Trophoblast cell (in vitro differentiated cells and primary cell): ENCODE results near the gene WNT4.

ENCODE experiments used
- DNase-seq, 2 donors: peaks; one replicate each; pipeline ENCODE4 v3.0.0-alpha.2; 2016
- H2AFZ ChIP-seq: 2 replicates; pipeline ENCODE4 v1.6.1; 2013; ENCODE audit warnings: low read length, moderate library complexity, mild to moderate bottlenecking; ENCODE audit not compliant: insufficient read depth, poor library complexity
- H2AK5ac ChIP-seq: 2 replicates; pipeline ENCODE4 v1.6.1; 2013; ENCODE audit warnings: mild to moderate bottlenecking, low read length
- H2BK120ac ChIP-seq: 2 replicates; pipeline ENCODE4 v1.6.1; 2013; ENCODE audit warnings: low read length, mild to moderate bottlenecking, moderate library complexity; ENCODE audit not compliant: insufficient read depth, poor library complexity
- H2BK12ac ChIP-seq: 2 replicates; pipeline ENCODE4 v1.6.1; 2013; ENCODE audit warnings: mild to moderate bottlenecking, low read length, moderate library complexity
- H2BK5ac ChIP-seq: 2 replicates; pipeline ENCODE4 v1.6.1; 2013; ENCODE audit warnings: low read length, low read depth, moderate library complexity, mild to moderate bottlenecking; ENCODE audit not compliant: poor library complexity
- H3K14ac ChIP-seq: 2 replicates; pipeline ENCODE4 v1.6.1; 2013; ENCODE audit warnings: mild to moderate bottlenecking, low read length
- H3K18ac ChIP-seq: 2 replicates; pipeline ENCODE4 v1.6.1; 2013; ENCODE audit warnings: mild to moderate bottlenecking, low read length
- H3K23ac ChIP-seq: 2 replicates; pipeline ENCODE4 v1.6.1; 2013; ENCODE audit warnings: low read length
- H3K27ac ChIP-seq: 2 replicates; pipeline ENCODE4 v1.5.1; 2013; ENCODE audit warnings: low read depth, mild to moderate bottlenecking, inconsistent platforms, low read length, moderate library complexity
- H3K27me3 ChIP-seq: 2 replicates; pipeline ENCODE4 v1.6.1; 2013; ENCODE audit warnings: inconsistent platforms, mild to moderate bottlenecking, low read length, moderate library complexity; ENCODE audit not compliant: insufficient read depth
- H3K36me3 ChIP-seq, 2 experiments: 1 replicate in 1 of 2; 2 replicates in 1 of 2; pipeline ENCODE4 v1.6.1; 2013; ENCODE audit warnings: low read length in 2 of 2, mild to moderate bottlenecking in 2 of 2, moderate library complexity in 1 of 2; ENCODE audit not compliant: insufficient read depth in 2 of 2, control insufficient read depth in 1 of 2
- H3K4ac ChIP-seq: 2 replicates; pipeline ENCODE4 v1.6.1; 2013; ENCODE audit warnings: low read depth, mild to moderate bottlenecking, low read length, moderate library complexity
- H3K4me1 ChIP-seq, 2 experiments: 1 replicate in 1 of 2; 2 replicates in 1 of 2; pipeline ENCODE4 v1.6.1; 2013; ENCODE audit warnings: low read length in 2 of 2, mild to moderate bottlenecking in 2 of 2, moderate library complexity in 1 of 2; ENCODE audit not compliant: insufficient read depth in 2 of 2, control insufficient read depth in 1 of 2
- H3K4me2 ChIP-seq: 2 replicates; pipeline ENCODE4 v1.6.1; 2013; ENCODE audit warnings: inconsistent platforms, mild to moderate bottlenecking, low read length, moderate library complexity
- H3K4me3 ChIP-seq: 2 replicates; pipeline ENCODE4 v1.5.1; 2013; ENCODE audit warnings: mild to moderate bottlenecking, low read depth, low read length, inconsistent platforms
- H3K79me1 ChIP-seq: one replicate; pipeline ENCODE4 v1.6.1; 2013; ENCODE audit warnings: low read length
- H3K79me2 ChIP-seq: 2 replicates; pipeline ENCODE4 v1.6.1; 2013; ENCODE audit warnings: low read length, mild to moderate bottlenecking; ENCODE audit not compliant: control insufficient read depth, insufficient read depth, poor library complexity
- H3K9ac ChIP-seq: 2 replicates; pipeline ENCODE4 v1.6.1; 2013; ENCODE audit warnings: mild to moderate bottlenecking, low read length
- H3K9me3 ChIP-seq: 2 replicates; pipeline ENCODE4 v1.6.1; 2013; ENCODE audit warnings: low read depth, mild to moderate bottlenecking, control low read depth, inconsistent platforms, low read length; ENCODE audit not compliant: insufficient read depth
- H4K12ac ChIP-seq: 2 replicates; pipeline ENCODE4 v1.6.1; 2013; ENCODE audit warnings: low read depth, mild to moderate bottlenecking, low read length, moderate library complexity
- H4K8ac ChIP-seq: 2 replicates; pipeline ENCODE4 v1.6.1; 2013; ENCODE audit warnings: low read depth, mild to moderate bottlenecking, low read length, moderate library complexity
- H4K91ac ChIP-seq: one replicate; pipeline ENCODE4 v1.6.1; 2013; ENCODE audit warnings: low read depth, mild to moderate bottlenecking, low read length, moderate library complexity
- WGBS: extraction: QIAGEN DNeasy Blood & Tissue Kit; methylation state at CpG from one replicate; pipeline ENCODE4 v1.1.7; 2013; ENCODE audit warnings: missing lambda C conversion rate; ENCODE audit not compliant: insufficient read length, insufficient coverage; ENCODE audit errors: extremely low coverage; 5-methylcytosine and 5-hydroxymethylcytosine counted together

WNT4 gene

GRCh38 chr1:22077728-22078127, 65.2 kb downstream of the WNT4 start:
- H3K36me3 ChIP-seq: peaks cover 6 to 14% of the 10 kb centered on the region in 2 experiments
- H3K79me1 ChIP-seq: no peaks in the 10 kb centered on the region
- H3K9ac ChIP-seq: no peak overlapping the region
- H3K23ac ChIP-seq: peak overlapping the region; percentile 1
- H2BK5ac ChIP-seq: no peak overlapping the region
- WGBS: no CpG with 5 or more reads among the region's 5 CpGs
- H3K14ac ChIP-seq: no peak overlapping the region
- no peak overlapping the region for H4K8ac ChIP-seq
- H3K9me3 ChIP-seq: no peaks in the 10 kb centered on the region
- H2BK12ac ChIP-seq: no peak overlapping the region
- H3K27me3 ChIP-seq: no peaks in the 10 kb centered on the region
- H3K4ac ChIP-seq: peak overlapping the region; percentile 93
- H2AFZ ChIP-seq: no peak overlapping the region
- H4K12ac ChIP-seq: no peak overlapping the region
- no peak overlapping the region for H3K27ac ChIP-seq
- H4K91ac ChIP-seq: no peak overlapping the region
- DNase-seq: peak in 1 of 2 donors; percentile 26
- H3K4me3 ChIP-seq: no peak overlapping the region
- H3K4me1 ChIP-seq: peaks cover 2 to 4% of the 10 kb centered on the region in 2 experiments
- no peak overlapping the region for H2AK5ac ChIP-seq
- H3K79me2 ChIP-seq: peaks cover 18% of the 10 kb centered on the region
- H3K4me2 ChIP-seq: no peak overlapping the region
- H3K18ac ChIP-seq: no peak overlapping the region
- no peak overlapping the region for H2BK120ac ChIP-seq

- Histone ChIP-seq H3K79me2 (peaks cover 24% of the 10 kb centered on the region), H3K27ac (no peak overlapping the region), H3K79me1 (no peaks in the 10 kb centered on the region), H3K18ac (no peak overlapping the region), H3K9me3 (no peaks in the 10 kb centered on the region), H3K9ac (no peak overlapping the region), H3K4me2 (no peak overlapping the region), H2BK5ac (no peak overlapping the region), H3K14ac (no peak overlapping the region), H3K23ac (no peak overlapping the region), H2BK12ac (no peak overlapping the region), H3K36me3 (peaks cover 6 to 16% of the 10 kb centered on the region in 2 experiments), H3K4me1 (peaks cover 2 to 4% of the 10 kb centered on the region in 2 experiments), H4K12ac (no peak overlapping the region), H3K4me3 (no peak overlapping the region), H2AFZ (no peak overlapping the region), H2BK120ac (no peak overlapping the region), H3K4ac (peak overlapping the region; percentile 9), H4K8ac (no peak overlapping the region), H4K91ac (no peak overlapping the region), H2AK5ac (no peak overlapping the region), H3K27me3 (no peaks in the 10 kb centered on the region)
- WGBS: no CpG with 5 or more reads among the region's 3 CpGs
- DNase-seq: no peak
These were observed 66.6 kb downstream of the WNT4 start for GRCh38 chr1:22076346-22076745.

GRCh38 chr1:22075718-22076117, 67.2 kb downstream of the WNT4 start:
- H3K18ac ChIP-seq: no peak overlapping the region
- H2BK5ac ChIP-seq: no peak overlapping the region
- no peaks in the 10 kb centered on the region for H3K79me1 ChIP-seq
- no peak overlapping the region for H4K91ac ChIP-seq
- H2AFZ ChIP-seq: no peak overlapping the region
- no peak overlapping the region for H3K4me3 ChIP-seq
- peaks cover 25% of the 10 kb centered on the region for H3K79me2 ChIP-seq
- no peak overlapping the region for H2BK120ac ChIP-seq
- H3K9me3 ChIP-seq: no peaks in the 10 kb centered on the region
- H2BK12ac ChIP-seq: no peak overlapping the region
- no peak overlapping the region for H4K12ac ChIP-seq
- peaks cover 5 to 16% of the 10 kb centered on the region in 2 experiments for H3K36me3 ChIP-seq
- H4K8ac ChIP-seq: no peak overlapping the region
- no peak overlapping the region for H3K9ac ChIP-seq
- DNase-seq: no peak
- H3K23ac ChIP-seq: no peak overlapping the region
- no peak overlapping the region for H3K27ac ChIP-seq
- no peak overlapping the region for H3K4me2 ChIP-seq
- peaks cover 2 to 4% of the 10 kb centered on the region in 2 experiments for H3K4me1 ChIP-seq
- no peak overlapping the region for H2AK5ac ChIP-seq
- H3K14ac ChIP-seq: no peak overlapping the region
- WGBS: no CpG with 5 or more reads among the region's 2 CpGs
- H3K4ac ChIP-seq: peak overlapping the region; percentile 91
- no peaks in the 10 kb centered on the region for H3K27me3 ChIP-seq

- H3K79me1 ChIP-seq: peaks cover 1% of the 10 kb centered on the region
- H2AK5ac ChIP-seq: no peak overlapping the region
- no peak overlapping the region for H3K14ac ChIP-seq
- H3K4me2 ChIP-seq: no peak overlapping the region
- H3K36me3 ChIP-seq: peaks cover 6 to 16% of the 10 kb centered on the region in 2 experiments
- H2BK5ac ChIP-seq: no peak overlapping the region
- H4K12ac ChIP-seq: no peak overlapping the region
- peaks cover 3 to 5% of the 10 kb centered on the region in 2 experiments for H3K4me1 ChIP-seq
- no peak overlapping the region for H3K9ac ChIP-seq
- H3K4ac ChIP-seq: peak overlapping the region; percentile 57
- no peak overlapping the region for H2BK12ac ChIP-seq
- no CpG with 5 or more reads among the region's 1 CpG for WGBS
- H2AFZ ChIP-seq: no peak overlapping the region
- no peak overlapping the region for H3K4me3 ChIP-seq
- peaks cover 28% of the 10 kb centered on the region for H3K79me2 ChIP-seq
- DNase-seq: no peak
- H4K8ac ChIP-seq: no peak overlapping the region
- H2BK120ac ChIP-seq: no peak overlapping the region
- H3K9me3 ChIP-seq: no peaks in the 10 kb centered on the region
- H3K23ac ChIP-seq: no peak overlapping the region
- H4K91ac ChIP-seq: no peak overlapping the region
- no peaks in the 10 kb centered on the region for H3K27me3 ChIP-seq
- no peak overlapping the region for H3K27ac ChIP-seq
- no peak overlapping the region for H3K18ac ChIP-seq
These were observed 68.1 kb downstream of the WNT4 start for GRCh38 chr1:22074803-22075202.
